Activated CD4-positive, CD25-positive, alpha-beta regulatory T cell treated with anti-CD3 and anti-CD28 coated beads, Interleukin-2, amount 50 U/mL, for 24 hours (primary cell): ENCODE results near the gene KCNK2.

ENCODE experiments used
- ATAC-seq, 2 donors: fragments of 150-1000 bp; cut with Tn5 transposase; one replicate each; pipeline ENCODE4 v1.10.0; 2021; ENCODE audit warnings: mild to moderate bottlenecking in 1 of 2, moderate library complexity in 1 of 2

Gene KCNK2

GRCh38 chr1:215095524-215095923 is 13.0 kb downstream of the KCNK2 start:
- ATAC-seq = no peak

- no peak for ATAC-seq
Measured at GRCh38 chr1:215101511-215101910, 19.0 kb downstream of the KCNK2 start.

GRCh38 chr1:215104283-215104682 is 21.7 kb downstream of the KCNK2 start:
- ATAC-seq = no peak

- ATAC-seq = no peak
Measured at GRCh38 chr1:215106067-215106466, 23.5 kb downstream of the KCNK2 start.

GRCh38 chr1:215109171-215109570 is 26.6 kb downstream of the KCNK2 start:
- no peak for ATAC-seq

- no peak for ATAC-seq
Measured at GRCh38 chr1:215111916-215112315, 29.4 kb downstream of the KCNK2 start.

GRCh38 chr1:215113776-215114153 is 31.2 kb downstream of the KCNK2 start:
- no peak for ATAC-seq

- no peak for ATAC-seq
Measured at GRCh38 chr1:215114154-215114933, 31.8 kb downstream of the KCNK2 start.

GRCh38 chr1:215115760-215116159 is 33.2 kb downstream of the KCNK2 start:
- ATAC-seq = no peak

- no peak for ATAC-seq
Measured at GRCh38 chr1:215118081-215118480, 35.5 kb downstream of the KCNK2 start.

- ATAC-seq = no peak
Measured at GRCh38 chr1:215119056-215119455, 36.5 kb downstream of the KCNK2 start.

GRCh38 chr1:215119719-215120365 is 37.3 kb downstream of the KCNK2 start:
- ATAC-seq = no peak

GRCh38 chr1:215128504-215128903 is 46.0 kb downstream of the KCNK2 start:
- ATAC-seq = no peak

GRCh38 chr1:215131291-215131690 is 48.8 kb downstream of the KCNK2 start:
- no peak for ATAC-seq

GRCh38 chr1:215132156-215132555 is 49.6 kb downstream of the KCNK2 start:
- no peak for ATAC-seq

GRCh38 chr1:215133532-215133931 is 51.0 kb downstream of the KCNK2 start:
- no peak for ATAC-seq

GRCh38 chr1:215137985-215138384 is 55.4 kb downstream of the KCNK2 start:
- ATAC-seq = no peak

- no peak for ATAC-seq
Measured at GRCh38 chr1:215140135-215140534, 57.6 kb downstream of the KCNK2 start.

- no peak for ATAC-seq
Measured at GRCh38 chr1:215141460-215141859, 58.9 kb downstream of the KCNK2 start.

- no peak for ATAC-seq
Measured at GRCh38 chr1:215143497-215143896, 61.0 kb downstream of the KCNK2 start.

- no peak for ATAC-seq
Measured at GRCh38 chr1:215146240-215146975, 63.9 kb downstream of the KCNK2 start.

GRCh38 chr1:215147024-215147423 is 64.5 kb downstream of the KCNK2 start:
- no peak for ATAC-seq

- ATAC-seq = no peak
Measured at GRCh38 chr1:215151841-215152549, 69.5 kb downstream of the KCNK2 start.
